Ramos (cell line): ENCODE results near the gene FAM168B.

Source experiments
- in situ Hi-C: fragments of 300-500 bp; cut with MboI; formaldehyde crosslinking; loops from one replicate; pipeline ENCODE4 v1.14.3; 2022; ENCODE audit warnings: low sequenced_read_pairs; ENCODE audit not compliant: unreplicated experiment

FAM168B gene

DNA sequence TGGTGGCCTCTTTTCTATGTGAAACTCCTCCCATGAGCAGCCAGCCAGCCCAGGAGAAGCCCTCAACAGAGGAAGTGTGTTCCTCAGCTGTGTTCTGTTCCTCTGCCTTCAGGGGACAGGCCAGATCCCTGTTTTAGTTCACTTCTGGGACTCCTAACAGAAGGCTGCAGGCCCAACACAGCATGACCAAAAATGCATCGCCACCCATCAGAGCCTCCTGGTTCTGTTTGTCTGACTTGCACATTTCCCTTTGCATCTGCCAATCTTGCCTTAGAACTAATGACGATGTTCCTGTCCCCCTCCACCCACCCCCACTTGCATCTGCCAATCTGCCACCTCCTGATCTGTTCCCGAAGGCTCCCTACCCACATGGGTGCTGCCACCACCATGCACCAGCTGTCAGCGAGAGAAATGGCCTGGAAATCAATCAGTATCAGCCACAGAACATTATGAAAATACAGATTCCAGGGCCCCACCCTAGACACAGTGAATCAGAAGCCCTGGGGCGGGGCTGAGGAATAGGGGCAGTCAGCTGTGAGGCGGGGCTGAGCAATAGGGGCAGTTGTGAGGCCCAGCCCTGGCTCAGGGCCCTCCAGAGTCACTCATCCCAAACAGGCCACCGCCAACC is 51.0 kb downstream of the FAM168B start:
- in situ Hi-C loops = no loop called here

- in situ Hi-C loops = no loop called here
These were observed 51.7 kb downstream of the FAM168B start for GRCh38 chr2:131041402-131042147.

DNA sequence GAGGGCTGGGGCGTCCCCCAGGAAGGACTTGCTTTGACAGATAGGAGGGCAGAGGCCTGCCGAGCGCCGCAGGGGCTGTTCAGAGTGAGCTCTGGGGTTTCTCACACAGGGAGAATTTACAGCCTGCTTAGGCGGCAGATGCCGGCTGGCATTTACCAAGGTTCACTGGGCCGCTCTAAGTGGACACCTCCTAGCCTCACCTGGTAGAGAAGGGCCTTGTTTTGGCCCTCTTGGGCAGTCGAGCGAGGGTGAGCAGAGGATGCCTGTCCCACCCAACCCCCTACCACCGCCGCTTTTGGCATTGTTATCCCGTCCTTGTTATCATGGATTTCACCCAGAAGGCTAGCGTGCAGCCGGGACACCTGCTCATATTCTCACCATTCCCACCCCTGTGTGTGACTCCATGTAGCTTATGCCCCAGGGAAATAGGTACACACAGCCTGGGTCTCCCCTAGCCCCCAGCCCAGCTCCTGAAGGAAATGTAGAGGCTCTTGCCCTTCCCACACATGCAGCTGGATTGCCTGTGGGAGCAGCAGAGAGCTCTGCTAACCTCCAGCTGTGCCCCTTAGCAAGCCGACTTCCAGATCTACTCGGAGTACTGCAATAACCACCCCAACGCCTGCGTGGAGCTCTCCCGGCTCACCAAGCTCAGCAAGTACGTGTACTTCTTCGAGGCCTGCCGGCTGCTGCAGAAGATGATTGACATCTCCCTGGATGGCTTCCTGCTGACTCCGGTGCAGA is 52.4 kb downstream of the FAM168B start:
- in situ Hi-C loops = no loop called here

GRCh38 chr2:131039908-131040660 is 53.2 kb downstream of the FAM168B start:
- in situ Hi-C loops = no loop called here

DNA sequence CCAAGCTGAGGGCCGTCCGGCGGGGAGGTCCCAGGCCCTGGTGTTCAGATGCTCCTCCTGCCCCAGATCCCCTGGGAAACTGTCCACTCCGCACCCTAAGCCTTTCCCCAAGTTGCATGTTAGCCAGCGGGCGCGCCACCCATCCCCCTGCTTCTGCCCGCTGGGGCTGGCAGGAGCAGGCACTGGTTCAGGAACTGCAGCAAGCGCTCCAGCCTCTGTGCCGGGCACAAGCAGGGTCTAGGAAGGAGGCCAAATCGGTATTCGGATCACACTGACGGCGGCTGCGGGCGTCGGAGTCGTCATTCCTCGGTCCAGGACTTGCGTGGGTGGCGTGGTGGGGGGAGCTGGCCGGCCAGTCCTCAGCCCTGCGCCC is 53.7 kb downstream of the FAM168B start:
- in situ Hi-C loops = no loop called here

GRCh38 chr2:131039101-131039440 is 54.2 kb downstream of the FAM168B start:
- in situ Hi-C loops = no loop called here

GRCh38 chr2:131038258-131039100 is 54.8 kb downstream of the FAM168B start:
- in situ Hi-C loops = no loop called here

- in situ Hi-C loops = no loop called here
These were observed 55.6 kb downstream of the FAM168B start for GRCh38 chr2:131037398-131038257.

DNA sequence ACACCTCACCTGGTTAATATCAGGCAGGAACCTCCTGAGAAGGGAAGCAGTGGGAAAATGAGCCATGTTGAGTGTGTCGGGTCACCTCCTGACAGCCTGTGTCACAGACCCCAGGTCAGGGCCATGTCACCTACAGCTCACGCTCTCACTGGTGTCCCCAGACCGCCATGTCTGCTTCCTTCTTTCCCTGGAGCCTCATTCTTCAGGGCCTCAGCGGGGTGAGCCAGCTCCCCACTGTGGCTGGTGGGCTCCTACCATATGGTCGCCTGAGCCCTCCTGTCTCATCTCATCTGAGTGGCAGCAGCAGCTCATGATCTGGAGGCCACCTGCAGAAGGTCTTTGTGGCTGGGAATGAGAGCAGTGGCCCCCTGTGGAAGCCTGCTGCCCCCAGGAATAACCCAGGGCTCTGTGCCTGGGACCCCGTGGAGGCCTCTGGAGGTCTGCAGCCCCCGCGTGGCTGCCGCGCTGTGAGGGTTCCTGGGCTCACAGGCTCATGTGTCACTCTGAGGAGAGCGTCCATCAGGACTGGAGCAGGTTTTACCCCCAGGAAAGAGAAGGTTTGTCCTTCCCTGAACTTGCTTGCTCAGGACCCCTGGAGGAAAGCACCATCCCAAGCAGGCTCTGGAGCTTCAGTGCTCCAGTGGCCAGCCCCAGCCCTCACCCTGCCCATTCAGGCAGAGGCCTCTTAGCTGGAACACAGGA is 56.4 kb downstream of the FAM168B start:
- in situ Hi-C loops = no loop called here

GRCh38 chr2:131036269-131036668 is 57.0 kb downstream of the FAM168B start:
- in situ Hi-C loops = no loop called here

DNA sequence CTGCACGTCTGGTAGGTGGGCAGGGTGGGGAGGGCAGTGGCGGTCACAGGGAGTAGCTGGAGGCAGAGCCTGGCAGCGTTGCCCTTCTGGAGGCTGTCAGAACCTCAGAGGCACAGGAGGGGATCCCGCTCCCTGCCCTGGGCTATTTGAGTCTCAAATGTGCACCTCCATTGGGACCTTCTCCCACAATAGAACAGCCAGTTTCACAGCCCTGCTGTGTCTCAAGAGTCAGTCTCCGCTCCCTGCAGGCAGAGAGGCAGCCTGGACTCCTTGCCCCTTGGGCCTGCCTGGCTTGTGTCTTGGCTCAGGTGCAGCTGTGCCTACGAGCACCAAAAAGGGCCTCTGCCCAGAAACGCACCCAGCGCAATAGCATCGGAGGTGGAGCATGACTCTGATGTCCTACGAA is 57.4 kb downstream of the FAM168B start:
- in situ Hi-C loops = no loop called here

- in situ Hi-C loops = no loop called here
These were observed 58.0 kb downstream of the FAM168B start for GRCh38 chr2:131035112-131035825.

GRCh38 chr2:131034122-131035051 is 58.9 kb downstream of the FAM168B start:
- in situ Hi-C loops = no loop called here

DNA sequence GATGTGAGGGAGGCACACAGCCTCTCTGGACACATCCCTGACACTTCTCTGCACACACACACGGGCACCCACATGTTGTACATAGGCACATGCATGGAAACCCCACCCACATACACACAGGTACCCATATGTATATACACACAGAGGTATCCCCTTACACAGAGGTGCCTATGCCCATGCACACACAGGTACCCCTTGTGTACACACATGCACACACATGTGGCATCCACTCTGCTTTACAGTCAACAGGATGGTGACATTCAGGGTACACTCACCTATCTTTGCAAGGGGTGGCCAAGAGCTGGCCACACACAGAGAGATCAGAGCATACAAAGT is 59.5 kb downstream of the FAM168B start:
- in situ Hi-C loops = no loop called here

DNA sequence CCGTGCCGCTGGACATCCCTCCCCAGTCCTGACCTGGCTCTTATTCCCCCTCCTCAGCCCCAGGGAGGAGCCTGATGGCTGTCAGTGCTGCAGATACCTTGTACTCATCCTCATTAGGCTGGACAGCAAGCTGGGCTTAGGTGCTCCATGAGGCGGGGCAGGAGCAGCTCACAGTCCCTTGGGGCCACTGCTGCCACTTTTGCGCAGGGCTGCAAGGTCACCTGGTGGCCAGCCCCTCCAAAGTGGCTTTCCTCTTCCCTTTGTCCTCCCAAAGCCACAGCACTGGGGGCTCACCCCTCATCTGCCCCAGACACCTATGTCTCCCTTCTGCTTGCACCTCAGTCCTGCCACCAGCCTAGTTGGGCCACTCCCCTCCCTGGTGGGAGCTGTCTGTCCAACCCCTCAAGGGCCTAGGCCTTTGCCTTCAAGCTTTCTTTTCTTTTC is 60.8 kb downstream of the FAM168B start:
- in situ Hi-C loops = no loop called here

DNA sequence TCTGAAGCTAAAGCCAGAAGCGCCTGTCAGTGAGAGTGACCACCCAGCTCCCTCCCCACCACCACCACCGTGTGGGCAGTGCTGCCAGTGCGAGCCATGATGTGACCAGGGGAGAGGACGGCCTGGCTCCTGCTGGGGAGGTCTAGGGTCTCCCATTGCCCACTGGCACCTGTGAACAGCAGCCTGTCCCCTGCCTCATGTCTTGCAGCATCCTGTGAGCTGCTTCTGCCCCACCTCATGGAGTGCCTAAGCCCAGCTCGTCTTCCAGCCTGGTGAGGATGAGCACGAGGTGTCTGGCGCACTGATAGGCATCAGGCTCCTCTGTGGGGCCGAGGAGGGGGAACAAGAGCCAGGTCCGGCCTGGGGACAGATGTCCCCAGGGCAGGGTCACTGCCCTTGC is 61.4 kb downstream of the FAM168B start:
- in situ Hi-C loops = no loop called here

DNA sequence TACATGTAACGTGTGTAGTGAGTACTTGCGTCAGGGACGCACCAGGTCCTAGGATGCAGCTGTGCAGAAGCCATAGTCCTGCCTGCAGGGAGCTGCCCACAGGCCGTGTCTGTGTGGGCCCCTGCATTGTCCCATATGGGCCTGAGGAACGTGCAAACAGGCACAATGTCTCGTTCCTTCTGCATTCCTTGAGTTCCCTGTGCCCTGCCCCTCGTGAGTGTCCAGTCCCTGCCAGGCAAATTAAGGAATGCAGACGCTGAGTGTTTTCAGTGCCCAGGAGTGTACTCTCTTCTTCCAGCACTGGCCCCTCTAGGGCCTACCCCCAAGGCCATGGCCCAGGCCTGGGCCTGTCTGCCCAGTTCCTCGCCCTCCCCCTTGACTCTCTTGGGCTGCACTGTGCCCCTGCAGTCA is 61.8 kb downstream of the FAM168B start:
- in situ Hi-C loops = no loop called here
